Measurements from ENCODE around the gene DENND10. TPM values are rescaled to one million over a fixed set of nuclear protein-coding genes. Genes with fewer than 3 reads are reported as not detected.

DENND10 gene
- total RNA-seq, 3 donors from 2014 or later = 12.7 to 15.3 (median 13.8) TPM

GRCh38 chr10:119183664-119184412 is 79.9 kb downstream of the DENND10 start:
- H3K4me1 Mint-ChIP-seq (ENCODE audit: low read depth) = peaks cover 16% of the 10 kb centered on the region
- no peak overlapping the region for H3K4me3 Mint-ChIP-seq
- H3K9me3 Mint-ChIP-seq = no peaks in the 10 kb centered on the region
- DNase-seq (no peak), ATAC-seq (peak; percentile 73 to 80)
- H3K36me3 Mint-ChIP-seq (ENCODE audit: insufficient read depth) = no peaks in the 10 kb centered on the region
- H3K27me3 Mint-ChIP-seq (ENCODE audit: low read depth) = no peaks in the 10 kb centered on the region

Other genes starting within 250 kb of the DENND10 start
- under 1 TPM; 0.08 to 0.15 (median 0.11) TPM for gene NANOS1, start 74.4 kb upstream of the DENND10 start, total RNA-seq
- gene EIF3A, start 23.3 kb upstream of the DENND10 start, total RNA-seq = 100 to 1,000 TPM; 188 to 194 (median 194) TPM
- 10 to 100 TPM; 65.3 to 90.1 (median 72.8) TPM for gene SFXN4, start 61.6 kb downstream of the DENND10 start, total RNA-seq
- 100 to 1,000 TPM; 155 to 182 (median 167) TPM for gene PRDX3, start 74.7 kb downstream of the DENND10 start, total RNA-seq
- 10 to 100 TPM; 14.0 to 15.6 (median 15.3) TPM for gene GRK5, start 103.5 kb downstream of the DENND10 start, total RNA-seq